GM19438 (cell line): ENCODE data around the gene DCUN1D1.

ENCODE experiments used
- ATAC-seq: cut with Tn5 transposase; IDR thresholded peaks from one replicate; pipeline ENCODE4 v1.9.1; 2021; ENCODE audit warnings: low read depth; ENCODE audit not compliant: unreplicated experiment

DCUN1D1 gene

GRCh38 chr3:182937293-182938051 is 42.9 kb downstream of the DCUN1D1 start:
- peak; percentile 95 for ATAC-seq

- no peak for ATAC-seq
Measured at GRCh38 chr3:182936918-182937285, 43.4 kb downstream of the DCUN1D1 start.

- ATAC-seq: no peak
Measured at GRCh38 chr3:182936239-182936917, 44.0 kb downstream of the DCUN1D1 start.

- no peak for ATAC-seq
Measured at GRCh38 chr3:182935803-182936202, 44.5 kb downstream of the DCUN1D1 start.

GRCh38 chr3:182925944-182926337 is 54.4 kb downstream of the DCUN1D1 start:
- ATAC-seq: no peak

GRCh38 chr3:182925330-182925943 is 54.9 kb downstream of the DCUN1D1 start:
- no peak for ATAC-seq

- ATAC-seq: no peak
Measured at GRCh38 chr3:182921665-182922355, 58.5 kb downstream of the DCUN1D1 start.

- no peak for ATAC-seq
Measured at GRCh38 chr3:182920515-182921084, 59.7 kb downstream of the DCUN1D1 start.

- ATAC-seq: no peak
Measured at GRCh38 chr3:182919866-182920357, 60.4 kb downstream of the DCUN1D1 start.

- no peak for ATAC-seq
Measured at GRCh38 chr3:182917134-182917533, 63.2 kb downstream of the DCUN1D1 start.

GRCh38 chr3:182914341-182914740 is 66.0 kb downstream of the DCUN1D1 start:
- peak; percentile 29 for ATAC-seq

GRCh38 chr3:182913889-182914288 is 66.4 kb downstream of the DCUN1D1 start:
- ATAC-seq: peak; percentile 85

- ATAC-seq: no peak
Measured at GRCh38 chr3:182912474-182912873, 67.9 kb downstream of the DCUN1D1 start.

- ATAC-seq: no peak
Measured at GRCh38 chr3:182911782-182912111, 68.6 kb downstream of the DCUN1D1 start.

GRCh38 chr3:182910936-182911781 is 69.2 kb downstream of the DCUN1D1 start:
- no peak for ATAC-seq

- no peak for ATAC-seq
Measured at GRCh38 chr3:182909318-182910040, 70.9 kb downstream of the DCUN1D1 start.

GRCh38 chr3:182908471-182908870 is 71.9 kb downstream of the DCUN1D1 start:
- ATAC-seq: no peak

GRCh38 chr3:182906036-182906435 is 74.3 kb downstream of the DCUN1D1 start:
- ATAC-seq: no peak

GRCh38 chr3:182905623-182906022 is 74.7 kb downstream of the DCUN1D1 start:
- ATAC-seq: no peak
